DMS 273 (cell line): ENCODE data around the gene LSM10.

Experiments
- DNase-seq: peaks from one replicate; lab custom pipeline; 2025; ENCODE audit not compliant: unreplicated experiment; lab: John Stamatoyannopoulos, UW

Gene LSM10

DNA sequence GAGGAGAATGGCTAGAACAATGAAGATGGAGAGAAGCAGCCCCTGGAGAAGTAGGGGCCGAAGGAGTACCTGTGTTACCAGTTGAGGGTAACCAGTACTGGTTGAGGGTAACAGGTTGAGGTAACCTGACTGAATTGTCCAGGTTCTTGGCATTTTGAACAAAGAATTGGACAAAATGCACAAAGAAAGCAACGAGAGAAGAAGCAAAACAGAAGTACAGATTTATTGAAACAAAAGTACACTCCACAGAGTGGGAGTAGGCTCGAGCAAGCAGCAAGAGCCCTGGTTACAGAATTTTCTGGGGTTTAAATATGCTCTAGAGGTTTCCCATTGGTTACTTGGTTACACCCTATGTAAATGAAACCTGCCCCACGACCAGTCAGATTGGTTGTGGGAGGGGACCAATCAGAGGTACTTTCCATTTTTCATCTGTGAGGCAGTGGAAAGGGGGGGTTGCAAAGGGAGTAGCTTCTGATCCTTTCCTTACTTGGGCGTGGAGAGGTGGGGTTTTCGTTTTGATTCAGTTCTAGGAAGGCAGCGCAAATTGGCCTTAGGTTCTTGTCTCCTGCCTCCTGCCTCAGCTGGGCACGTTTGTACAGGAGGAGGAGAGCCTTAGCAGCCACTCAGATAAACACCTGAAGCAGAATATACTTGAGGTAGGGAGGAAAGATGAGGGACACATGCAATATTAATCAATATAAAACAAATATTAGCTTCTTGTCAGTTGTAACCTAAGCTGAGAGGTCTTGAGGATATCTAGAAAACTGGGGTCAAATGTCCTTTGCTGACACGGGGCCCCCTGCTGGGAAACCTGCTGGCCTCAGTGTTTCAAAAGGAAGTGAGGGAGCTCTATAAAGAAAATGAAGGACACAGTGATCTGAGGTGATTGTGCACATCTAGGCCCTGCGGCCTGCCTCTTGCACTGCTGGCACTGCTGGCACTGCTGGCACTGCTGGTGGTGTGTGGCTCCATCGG lies 14.3 kb upstream of the LSM10 start:
- DNase-seq, result peak; percentile 71

DNA sequence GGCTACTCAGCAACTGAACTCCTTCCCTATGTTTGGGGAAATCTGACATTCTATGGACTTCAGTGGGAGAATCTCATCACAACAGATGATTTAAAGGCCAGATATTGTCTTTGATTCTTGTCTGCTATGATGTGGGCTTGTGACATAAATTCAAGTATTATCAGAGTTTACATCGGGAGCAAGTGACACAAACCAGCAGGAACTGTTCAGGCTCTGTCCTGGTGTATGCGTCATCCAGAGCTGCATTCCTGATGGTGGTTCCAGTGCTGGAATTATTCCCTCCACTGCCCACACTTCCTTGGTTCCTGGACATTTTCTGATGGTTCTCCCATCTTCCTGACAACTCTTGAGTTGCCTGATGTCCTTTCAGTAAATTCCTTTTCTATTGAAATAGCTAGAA lies 10.8 kb upstream of the LSM10 start:
- DNase-seq, result no peak

GRCh38 chr1:36406440-36406839 lies 8.7 kb upstream of the LSM10 start:
- no peak for DNase-seq

DNA sequence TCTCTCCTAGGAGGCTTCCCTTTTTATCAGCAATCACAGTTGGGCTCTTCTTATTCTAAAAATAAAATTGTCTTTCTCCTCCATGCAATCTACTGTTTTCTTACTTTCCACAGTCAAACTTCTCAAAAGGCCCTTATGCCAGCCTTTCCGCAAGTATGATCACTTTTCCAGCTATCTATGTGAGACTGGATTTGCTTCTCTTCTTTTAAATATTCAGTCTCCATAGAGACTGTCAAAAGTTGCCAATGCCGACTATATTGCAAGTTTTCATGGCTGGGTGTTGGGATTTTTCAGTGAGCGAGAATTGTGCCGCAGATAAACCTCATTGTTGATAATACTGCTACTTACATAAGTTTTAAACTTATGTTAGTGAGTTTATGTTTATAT lies 4.8 kb upstream of the LSM10 start:
- DNase-seq, result no peak

DNA sequence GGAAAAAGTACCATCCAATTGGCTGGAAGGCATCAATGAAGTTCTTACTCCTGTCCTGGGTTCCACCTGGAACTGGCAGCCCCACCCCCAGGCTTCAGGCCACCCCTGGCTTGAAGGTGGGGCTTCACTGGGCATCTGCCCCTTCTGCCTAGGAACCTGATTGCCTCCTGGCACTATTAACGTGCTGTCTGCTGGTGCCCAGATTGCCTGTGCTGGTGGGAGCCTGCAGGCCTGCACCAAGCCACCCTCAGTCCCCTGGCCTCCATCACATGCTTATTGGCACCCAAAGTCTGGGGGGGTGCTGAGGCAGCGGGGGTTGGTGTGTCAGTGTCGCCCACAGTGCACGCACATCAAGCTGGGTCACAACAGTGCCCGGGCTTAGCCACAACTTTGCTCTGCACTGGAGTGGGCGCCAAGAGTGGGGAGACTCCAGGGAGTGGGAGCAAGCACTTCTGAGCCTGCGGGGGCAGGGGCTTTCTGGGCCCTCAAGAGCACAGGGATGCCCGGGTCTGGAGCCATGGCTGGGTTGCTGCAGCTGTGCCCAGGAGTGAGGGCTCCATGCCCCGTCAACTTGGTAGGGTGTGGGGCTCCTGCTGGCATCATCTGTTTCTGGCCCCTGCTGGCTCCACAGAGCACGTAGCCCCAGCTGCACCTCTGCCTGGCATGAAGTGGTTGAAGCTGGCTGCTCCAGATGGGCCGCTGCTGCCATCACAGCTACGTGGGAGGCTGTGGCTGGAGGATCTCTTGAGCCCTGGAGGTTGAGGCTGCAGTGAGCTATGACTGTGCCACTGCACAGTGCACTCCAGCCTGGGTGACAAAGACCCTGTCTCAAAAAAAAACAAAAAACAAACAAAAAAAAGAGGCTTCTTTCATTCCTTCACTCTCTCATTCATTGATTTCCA lies 4.1 kb upstream of the LSM10 start:
- peak; percentile 49 for DNase-seq

GRCh38 chr1:36400825-36401601 lies 3.3 kb upstream of the LSM10 start:
- DNase-seq, result peak; percentile 79

DNA sequence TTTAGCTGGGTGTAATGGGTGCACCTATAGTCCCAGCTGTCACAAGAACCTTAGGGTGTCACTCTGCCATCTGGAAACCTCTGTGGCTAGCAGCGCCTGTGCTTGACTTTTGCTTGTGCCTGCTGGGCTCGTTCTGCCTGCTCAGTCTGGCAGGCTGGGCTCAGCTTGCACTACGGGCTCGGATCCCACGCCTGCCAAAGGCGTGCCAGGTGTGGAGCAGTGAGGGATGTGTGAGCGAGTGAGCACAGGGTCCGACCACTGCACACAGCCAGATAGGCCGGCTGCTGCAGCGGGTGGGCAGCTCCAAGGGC lies 2.8 kb upstream of the LSM10 start:
- peak; percentile 34 for DNase-seq

DNA sequence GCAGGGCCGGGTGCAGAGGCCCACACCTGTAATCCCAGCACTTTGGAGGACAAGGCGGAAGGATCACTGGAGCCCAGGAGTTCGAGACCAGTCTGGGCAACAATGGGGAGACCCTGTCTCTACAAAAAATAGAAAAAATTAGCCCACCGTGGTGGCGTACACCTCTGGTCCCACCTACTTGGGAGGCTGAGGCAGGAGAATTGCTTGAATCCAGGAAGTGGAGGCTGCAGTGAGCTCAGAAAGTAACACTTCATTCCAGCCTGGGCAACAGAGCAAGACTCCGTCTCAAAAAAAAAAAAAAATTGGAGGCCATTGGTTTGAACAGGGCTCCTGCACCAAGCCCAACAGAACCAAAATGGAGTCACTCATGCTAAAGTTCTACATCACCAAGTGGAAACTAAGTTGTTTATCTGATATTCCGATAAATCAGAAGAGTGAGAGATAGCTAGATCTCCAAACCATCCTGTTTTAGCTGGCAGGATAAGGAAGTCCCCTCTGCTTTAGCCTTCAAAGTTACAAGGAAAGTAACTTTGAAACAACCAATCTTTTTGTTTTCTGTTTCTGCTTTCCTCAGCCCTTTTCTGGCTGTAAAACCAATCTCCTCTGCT lies 766 bp upstream of the LSM10 start:
- no peak for DNase-seq

GRCh38 chr1:36397083-36397377 lies 678 bp downstream of the LSM10 start:
- no peak for DNase-seq

DNA sequence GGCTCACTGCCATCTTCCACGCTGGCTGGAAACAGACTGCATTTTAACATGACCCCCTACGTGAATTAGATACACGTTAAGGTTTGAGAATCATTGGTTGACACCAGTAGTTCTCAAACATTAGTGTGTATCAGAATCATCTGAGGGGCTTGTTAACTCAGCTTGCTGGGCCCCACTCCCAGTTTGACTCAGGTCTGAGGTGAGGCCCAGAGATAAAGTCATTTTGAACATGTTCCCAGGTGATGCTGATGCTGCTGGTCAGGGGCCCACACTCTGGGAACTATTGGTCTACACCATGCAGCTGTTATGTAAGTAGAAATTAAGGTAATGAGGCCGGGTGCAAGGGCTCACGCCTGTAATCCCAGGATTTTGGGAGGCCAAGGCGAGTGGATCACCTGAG lies 1.3 kb downstream of the LSM10 start:
- no peak for DNase-seq

DNA sequence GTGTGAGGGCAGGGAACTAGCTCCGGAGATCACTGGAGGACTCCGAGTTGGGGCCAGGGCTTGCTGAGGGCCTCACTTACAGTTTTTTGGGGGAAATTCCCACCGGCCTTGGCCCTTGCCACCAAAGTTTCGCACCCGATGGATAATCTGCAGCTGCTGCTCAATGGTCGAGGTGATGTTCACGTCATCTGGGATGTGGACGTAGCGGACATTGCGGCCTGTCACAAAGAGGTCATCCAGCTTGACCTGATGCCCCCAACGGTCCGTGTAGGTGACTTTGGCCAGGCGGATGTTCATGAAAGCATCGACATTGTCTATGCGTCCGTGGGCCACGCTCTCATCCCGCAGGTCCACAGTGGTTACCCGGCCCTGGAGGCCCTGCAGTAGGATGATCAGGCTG lies 4.0 kb downstream of the LSM10 start:
- DNase-seq, result no peak

GRCh38 chr1:36392836-36393235 lies 4.9 kb downstream of the LSM10 start:
- DNase-seq, result no peak

- no peak for DNase-seq
These were observed 6.4 kb downstream of the LSM10 start for GRCh38 chr1:36391271-36391670.

- no peak for DNase-seq
These were observed 7.3 kb downstream of the LSM10 start for GRCh38 chr1:36390411-36390810.

DNA sequence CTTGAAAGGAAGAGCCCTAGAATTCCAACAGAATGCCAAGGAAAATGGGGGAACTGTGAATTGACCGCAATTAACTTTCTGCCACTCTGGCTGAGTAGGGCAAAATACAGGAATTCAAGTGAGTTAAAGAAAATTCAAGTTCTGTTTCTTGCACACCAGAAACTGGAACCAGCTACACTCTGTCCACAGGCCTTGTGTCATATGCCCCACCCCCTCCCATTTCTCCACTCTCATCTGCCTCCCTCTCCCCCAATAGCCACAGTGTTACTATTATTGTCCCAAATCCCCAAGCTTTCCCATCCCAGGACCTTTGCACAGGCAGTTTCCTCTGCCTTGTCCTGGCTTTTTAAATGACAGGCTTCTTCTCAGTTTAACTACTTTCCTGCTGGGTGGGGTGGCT lies 7.7 kb downstream of the LSM10 start:
- DNase-seq, result no peak

GRCh38 chr1:36389261-36389660 lies 8.4 kb downstream of the LSM10 start:
- DNase-seq, result no peak

GRCh38 chr1:36387141-36387949 lies 10.4 kb downstream of the LSM10 start:
- peak; percentile 55 for DNase-seq

DNA sequence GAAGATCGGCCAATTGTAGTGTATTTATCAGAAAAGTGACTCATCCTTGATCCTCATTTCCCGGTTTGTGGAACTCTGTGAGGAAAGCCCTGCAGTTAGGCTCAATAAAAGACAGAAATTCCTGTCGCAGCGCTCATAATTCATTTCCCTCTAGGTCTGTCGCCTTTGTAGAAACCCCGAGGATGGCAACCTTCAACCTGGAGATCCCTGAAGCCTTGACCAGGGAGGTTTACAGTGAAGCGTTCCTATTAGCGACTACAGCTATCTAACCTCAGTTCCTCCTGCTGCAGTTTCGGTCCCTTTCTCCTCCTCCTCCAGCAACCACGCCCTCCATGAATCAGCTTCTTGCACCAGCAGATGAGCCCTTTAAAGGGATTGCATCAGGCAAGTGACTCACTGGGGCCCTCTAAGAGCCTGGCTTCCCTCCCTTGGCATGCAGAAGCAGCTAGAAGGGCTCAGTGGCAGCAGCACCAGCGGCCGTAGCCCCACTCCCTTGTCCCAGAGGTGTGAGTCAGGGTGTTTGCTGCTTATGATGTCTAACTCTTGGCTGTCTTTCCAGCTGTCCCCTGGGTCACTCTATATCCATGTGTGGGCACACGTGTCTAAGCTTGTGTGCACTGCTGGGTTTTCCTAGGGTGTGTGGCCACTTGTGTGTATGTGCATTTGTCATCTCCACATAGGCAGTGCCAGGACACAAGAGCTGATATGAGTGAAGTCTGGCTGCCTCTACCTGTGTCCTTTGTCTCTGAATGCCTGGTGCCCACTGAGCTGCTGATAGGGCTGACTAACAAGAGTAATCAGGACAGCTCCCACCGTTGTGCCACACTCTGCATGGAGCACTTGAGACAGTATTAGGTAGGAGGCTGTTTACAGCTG lies 11.2 kb downstream of the LSM10 start:
- peak; percentile 97 for DNase-seq
